K562 (cell line): ENCODE results near the gene TMEM273. TPM values are rescaled to one million over a fixed set of nuclear protein-coding genes. Genes with fewer than 3 reads are reported as not detected.

ENCODE experiments used
- CBX1 ChIP-seq: sonication (generic); IDR thresholded peaks from 2 replicates; pipeline ENCODE4 v1.6.1; 2016; ENCODE audit warnings: antibody characterized with exemption, low read depth, mild to moderate bottlenecking
- CBX3 ChIP-seq, 2 experiments: IDR thresholded peaks; 1 replicate in 1 of 2; 2 replicates in 1 of 2; pipeline ENCODE4 v1.6.1; 2012; ENCODE audit warnings: inconsistent platforms in 2 of 2, low read length in 2 of 2, borderline replicate concordance in 1 of 2, control low read depth in 1 of 2
- DLX4 ChIP-seq: fragments of 250-450 bp; sonication (Bioruptor Pico); IDR thresholded peaks from 2 replicates; pipeline ENCODE4 v1.6.1; 2021; ENCODE audit warnings: mild to moderate bottlenecking
- GTF2A2 ChIP-seq: IDR thresholded peaks from 2 replicates; pipeline ENCODE4 v1.6.1; 2016; ENCODE audit warnings: mild to moderate bottlenecking, missing genetic modification characterization, missing compliant biosample characterization
- HDAC8 ChIP-seq: fragments of 450-650 bp; IDR thresholded peaks from 2 replicates; pipeline ENCODE4 v1.6.1; 2016; ENCODE audit warnings: mild to moderate bottlenecking, missing genetic modification characterization, moderate library complexity, missing compliant biosample characterization
- KHSRP ChIP-seq: fragments of 450-650 bp; IDR thresholded peaks from 2 replicates; pipeline ENCODE4 v1.6.1; 2017
- LEF1 ChIP-seq: fragments of 450-650 bp; IDR thresholded peaks from 2 replicates; pipeline ENCODE4 v1.6.1; 2016; ENCODE audit warnings: mild to moderate bottlenecking
- MAFK ChIP-seq: IDR thresholded peaks from 2 replicates; pipeline ENCODE4 v1.6.1; 2011; ENCODE audit warnings: low read length, improper control_type of control experiment
- NCOR1 ChIP-seq: fragments of 450-650 bp; IDR thresholded peaks from 2 replicates; pipeline ENCODE4 v1.6.1; 2016; ENCODE audit warnings: mild to moderate bottlenecking, moderate library complexity
- NFIX ChIP-seq: fragments of 250-450 bp; sonication (Bioruptor Pico); IDR thresholded peaks from 2 replicates; pipeline ENCODE4 v1.4.0; 2020; ENCODE audit warnings: low read depth, mild to moderate bottlenecking, moderate library complexity
- POLR2AphosphoS2 ChIP-seq: IDR thresholded peaks from 2 replicates; pipeline ENCODE4 v1.6.1; 2012; ENCODE audit warnings: low read length, improper control_type of control experiment
- POLR2G ChIP-seq: fragments of 200-400 bp; formaldehyde crosslinking; IDR thresholded peaks from 2 replicates; pipeline ENCODE4 v1.6.1; 2017; ENCODE audit warnings: low read depth, mild to moderate bottlenecking, antibody characterized with exemption, low read length, moderate library complexity
- RBM14 ChIP-seq: fragments of 200-400 bp; formaldehyde crosslinking; IDR thresholded peaks from 2 replicates; pipeline ENCODE4 v1.6.1; 2018; ENCODE audit warnings: low read depth, mild to moderate bottlenecking, low read length, moderate library complexity, borderline replicate concordance; ENCODE audit not compliant: insufficient read depth
- RBM22 ChIP-seq: fragments of 200-400 bp; formaldehyde crosslinking; IDR thresholded peaks from 2 replicates; pipeline ENCODE4 v1.6.1; 2018; ENCODE audit warnings: low read length, low read depth; ENCODE audit not compliant: poor library complexity, severe bottlenecking
- RNF2 ChIP-seq: sonication (generic); IDR thresholded peaks from 2 replicates; pipeline ENCODE4 v1.6.1; 2016
- SLC30A9 ChIP-seq: fragments of 250-450 bp; sonication (Bioruptor Pico); IDR thresholded peaks from 2 replicates; pipeline ENCODE4 v1.8.0; 2022; ENCODE audit warnings: mild to moderate bottlenecking, moderate library complexity
- SMAD3 ChIP-seq: fragments of 450-650 bp; formaldehyde crosslinking; conservative IDR thresholded peaks from 2 replicates; pipeline ENCODE4 v1.4.0; 2020; ENCODE audit warnings: mild to moderate bottlenecking
- STAT5A ChIP-seq: IDR thresholded peaks from 2 replicates; pipeline ENCODE4 v1.6.1; 2012; ENCODE audit warnings: low read length, inconsistent platforms, borderline replicate concordance
- TCF7 ChIP-seq: sonication (generic); IDR thresholded peaks from 2 replicates; pipeline ENCODE4 v1.6.1; 2016; ENCODE audit warnings: antibody characterized with exemption, borderline replicate concordance
- ZNF740 ChIP-seq, 3 experiments: fragments of 200-800 bp in 1 of 3; sonication (Bioruptor generic) in 1 of 3; sonication (generic) in 1 of 3; formaldehyde crosslinking in 1 of 3; IDR thresholded peaks; 2 replicates each; pipeline versions ENCODE4 v1.6.1 to v1.8.0; 2016 to 2022; ENCODE audit warnings: mild to moderate bottlenecking in 2 of 3, missing compliant biosample characterization in 2 of 3, missing genetic modification characterization in 2 of 3, missing genetic modification reagents in 1 of 3
- polyA plus RNA-seq, 8 experiments: library from polyadenylated mRNA; depleted of rRNA in 4 of 8; stranded (reverse) in 5 of 8; unstranded in 3 of 8; fragments of >200 nt; fragmentation: Nextera tagmentation in 2 of 8; fragmentation: Illumina TruSeq in 1 of 8; extraction: Ambion mirVana in 2 of 8; extraction: Trizol in 1 of 8; gene quantifications; 2 replicates each; pipeline versions ENCODE4 v1.2.1 to v1.2.3, GENCODE V29; 2011 to 2014; ENCODE audit warnings: inconsistent platforms in 1 of 8, missing spikeins in 1 of 8
- total RNA-seq, 7 experiments: library from RNA; depleted of rRNA in 6 of 7; stranded (reverse); fragments of >200 nt in 6 of 7; fragmentation: Illumina TruSeq in 2 of 7; extraction: Trizol in 2 of 7; gene quantifications; 2 replicates each; pipeline versions ENCODE4 v1.2.1 to v1.2.3, GENCODE V29; 2011 to 2021; ENCODE audit warnings: low replicate concordance in 1 of 7
- TF ChIP-seq, protein P1 (sequence below), 2 experiments: fragments of 450-650 bp; IDR thresholded peaks; 2 replicates each; pipeline ENCODE4 v1.6.1; 2016
- TF ChIP-seq, protein P2 (sequence below): fragments of 200-400 bp; formaldehyde crosslinking; IDR thresholded peaks from 2 replicates; pipeline ENCODE4 v1.6.1; 2017; ENCODE audit warnings: mild to moderate bottlenecking, low read depth, low read length, moderate library complexity
- TF ChIP-seq, protein P3 (sequence below): fragments of 450-650 bp; formaldehyde crosslinking; conservative IDR thresholded peaks from 2 replicates; pipeline ENCODE4 v1.4.0; 2022; ENCODE audit warnings: mild to moderate bottlenecking, missing genetic modification characterization

Gene TMEM273
- total and polyA plus RNA-seq, 9 of the 15 experiments (the other 6 are each of a cell fraction or from before 2014, with no cell fraction given): 39.2 to 131 (median 95.6) TPM

DNA sequence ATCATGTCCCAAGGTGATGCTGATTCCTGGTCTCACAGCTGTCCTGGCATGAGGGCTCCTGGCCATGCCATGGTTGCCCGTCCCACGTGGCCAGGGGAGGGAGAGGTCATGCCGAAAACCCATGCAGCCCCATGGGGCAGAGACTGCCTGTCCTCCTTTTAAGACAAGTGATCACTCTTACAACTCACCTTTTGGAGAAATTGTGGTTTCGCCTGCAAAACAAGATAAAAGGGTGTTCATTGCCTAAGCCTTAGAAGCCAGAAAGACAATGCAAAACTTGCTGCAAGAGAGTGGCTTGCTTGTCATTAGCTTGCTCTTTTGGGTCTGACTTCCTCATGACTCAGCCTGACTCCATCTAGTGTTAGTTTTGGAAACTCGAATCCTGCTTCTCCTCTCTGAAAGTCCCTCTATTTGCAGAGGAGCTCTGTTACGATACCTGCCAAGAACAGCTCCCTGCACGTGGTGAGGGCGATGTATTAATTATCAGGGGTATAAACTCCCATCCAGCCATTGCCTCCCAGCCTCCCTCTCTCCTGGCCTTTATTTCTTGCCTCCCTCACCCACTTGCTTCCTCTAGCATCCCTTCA, 26.7 kb downstream of the TMEM273 start (continued):
- TF ChIP-seq, protein P1, sequence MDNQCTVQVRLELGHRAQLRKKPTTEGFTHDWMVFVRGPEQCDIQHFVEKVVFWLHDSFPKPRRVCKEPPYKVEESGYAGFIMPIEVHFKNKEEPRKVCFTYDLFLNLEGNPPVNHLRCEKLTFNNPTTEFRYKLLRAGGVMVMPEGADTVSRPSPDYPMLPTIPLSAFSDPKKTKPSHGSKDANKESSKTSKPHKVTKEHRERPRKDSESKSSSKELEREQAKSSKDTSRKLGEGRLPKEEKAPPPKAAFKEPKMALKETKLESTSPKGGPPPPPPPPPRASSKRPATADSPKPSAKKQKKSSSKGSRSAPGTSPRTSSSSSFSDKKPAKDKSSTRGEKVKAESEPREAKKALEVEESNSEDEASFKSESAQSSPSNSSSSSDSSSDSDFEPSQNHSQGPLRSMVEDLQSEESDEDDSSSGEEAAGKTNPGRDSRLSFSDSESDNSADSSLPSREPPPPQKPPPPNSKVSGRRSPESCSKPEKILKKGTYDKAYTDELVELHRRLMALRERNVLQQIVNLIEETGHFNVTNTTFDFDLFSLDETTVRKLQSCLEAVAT (IDR thresholded peaks at IDR 0.05): peak; percentile 15 to 97; a peak in 2 of 4 replicates
- no peak for TF ChIP-seq DLX4 (CRISPR knock-in tag)
- TF ChIP-seq GTF2A2 (tag): no peak
- no peak for TF ChIP-seq RBM14
- no peak for TF ChIP-seq CBX1
- peak in 1 of 2 experiments; percentile 89; a peak in 2 of 3 replicates for TF ChIP-seq CBX3 (IDR thresholded peaks at IDR 0.05; ENCODE audit: borderline replicate concordance in 1 of 2, low read length in 2 of 2)
- TF ChIP-seq SMAD3: 0 out of 2 replicates have a peak, but pooled peaks have one; percentile 41
- TF ChIP-seq MAFK: peak; percentile 69
- peak; percentile 58 for TF ChIP-seq NCOR1
- no peak for TF ChIP-seq SLC30A9 (CRISPR knock-in tag)
- TF ChIP-seq POLR2AphosphoS2: no peak
- TF ChIP-seq STAT5A: peak; percentile 81
- no peak for TF ChIP-seq KHSRP
- TF ChIP-seq NFIX (CRISPR knock-in tag): no peak
- TF ChIP-seq RBM22: no peak
- TF ChIP-seq ZNF740 (CRISPR knock-in tag; IDR thresholded peaks at IDR 0.05): no peak
- no peak for TF ChIP-seq ZNF740 (tag; IDR thresholded peaks at IDR 0.05)
- TF ChIP-seq RNF2: peak; percentile 67
- peak; percentile 63; the same call in 1 of the 2 replicates for TF ChIP-seq TCF7
- no peak for TF ChIP-seq POLR2G
- TF ChIP-seq, protein P2, sequence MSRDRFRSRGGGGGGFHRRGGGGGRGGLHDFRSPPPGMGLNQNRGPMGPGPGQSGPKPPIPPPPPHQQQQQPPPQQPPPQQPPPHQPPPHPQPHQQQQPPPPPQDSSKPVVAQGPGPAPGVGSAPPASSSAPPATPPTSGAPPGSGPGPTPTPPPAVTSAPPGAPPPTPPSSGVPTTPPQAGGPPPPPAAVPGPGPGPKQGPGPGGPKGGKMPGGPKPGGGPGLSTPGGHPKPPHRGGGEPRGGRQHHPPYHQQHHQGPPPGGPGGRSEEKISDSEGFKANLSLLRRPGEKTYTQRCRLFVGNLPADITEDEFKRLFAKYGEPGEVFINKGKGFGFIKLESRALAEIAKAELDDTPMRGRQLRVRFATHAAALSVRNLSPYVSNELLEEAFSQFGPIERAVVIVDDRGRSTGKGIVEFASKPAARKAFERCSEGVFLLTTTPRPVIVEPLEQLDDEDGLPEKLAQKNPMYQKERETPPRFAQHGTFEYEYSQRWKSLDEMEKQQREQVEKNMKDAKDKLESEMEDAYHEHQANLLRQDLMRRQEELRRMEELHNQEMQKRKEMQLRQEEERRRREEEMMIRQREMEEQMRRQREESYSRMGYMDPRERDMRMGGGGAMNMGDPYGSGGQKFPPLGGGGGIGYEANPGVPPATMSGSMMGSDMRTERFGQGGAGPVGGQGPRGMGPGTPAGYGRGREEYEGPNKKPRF: no peak
- TF ChIP-seq HDAC8: no peak
- peak; percentile 88 for TF ChIP-seq LEF1
- TF ChIP-seq, protein P3, sequence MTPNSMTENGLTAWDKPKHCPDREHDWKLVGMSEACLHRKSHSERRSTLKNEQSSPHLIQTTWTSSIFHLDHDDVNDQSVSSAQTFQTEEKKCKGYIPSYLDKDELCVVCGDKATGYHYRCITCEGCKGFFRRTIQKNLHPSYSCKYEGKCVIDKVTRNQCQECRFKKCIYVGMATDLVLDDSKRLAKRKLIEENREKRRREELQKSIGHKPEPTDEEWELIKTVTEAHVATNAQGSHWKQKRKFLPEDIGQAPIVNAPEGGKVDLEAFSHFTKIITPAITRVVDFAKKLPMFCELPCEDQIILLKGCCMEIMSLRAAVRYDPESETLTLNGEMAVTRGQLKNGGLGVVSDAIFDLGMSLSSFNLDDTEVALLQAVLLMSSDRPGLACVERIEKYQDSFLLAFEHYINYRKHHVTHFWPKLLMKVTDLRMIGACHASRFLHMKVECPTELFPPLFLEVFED (CRISPR knock-in tag): peak; percentile 77; the same call in 1 of the 2 replicates
